ENCODE results near the gene CDH19. TPM values are rescaled to one million over a fixed set of nuclear protein-coding genes. Genes with fewer than 3 reads are reported as not detected.

CDH19 gene
- total RNA-seq, 3 donors from 2014 or later = 0.64 to 12.9 (median 0.98) TPM

DNA sequence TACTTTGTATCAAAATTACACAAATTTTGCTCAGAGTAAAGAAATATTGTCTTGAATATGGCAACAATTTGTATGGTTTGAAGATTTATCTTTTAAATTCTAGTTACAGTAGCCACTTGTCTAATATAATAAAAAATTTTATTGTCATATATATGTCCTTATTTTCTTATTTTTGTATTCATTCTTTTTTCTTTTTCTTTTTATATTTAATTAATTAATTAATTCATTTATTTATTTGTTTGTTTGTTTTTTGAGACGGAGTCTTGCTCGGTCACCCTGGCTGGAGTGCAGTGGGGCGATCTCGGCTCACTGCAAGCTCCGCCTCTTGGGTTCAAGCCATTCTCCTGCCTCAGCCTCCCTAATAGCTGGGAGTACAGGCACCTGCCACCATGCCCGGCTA lies 3.7 kb upstream of the CDH19 start:
- no peak overlapping the region for H3K27ac ChIP-seq
- H3K4me1 ChIP-seq = no peaks in the 10 kb centered on the region
- H3K4me3 ChIP-seq = no peak overlapping the region
- H3K9me3 ChIP-seq = no peaks in the 10 kb centered on the region
- no peaks in the 10 kb centered on the region for H3K36me3 ChIP-seq
- TF ChIP-seq CTCF (IDR thresholded peaks at IDR 0.05) = no peak
- no peak for TF ChIP-seq POLR2A (IDR thresholded peaks at IDR 0.05)
- intact Hi-C loops (cut with DNase I; ENCODE audit: low total_unique reads) = no loop called here
- DNase-seq (ENCODE audit: low spot score in 2 of 2) = no peak
- H3K27me3 ChIP-seq = no peaks in the 10 kb centered on the region

- no peaks in the 10 kb centered on the region for H3K4me1 ChIP-seq
- H3K36me3 ChIP-seq = peaks cover 5% of the 10 kb centered on the region
- DNase-seq (ENCODE audit: low spot score in 2 of 2) = no peak
- TF ChIP-seq POLR2A (IDR thresholded peaks at IDR 0.05) = no peak
- TF ChIP-seq POLR2AphosphoS5 (IDR thresholded peaks at IDR 0.05) = no peak
- TF ChIP-seq CTCF (IDR thresholded peaks at IDR 0.05) = no peak
- no peak overlapping the region for H3K27ac ChIP-seq
- no peak overlapping the region for H3K4me3 ChIP-seq
- no peaks in the 10 kb centered on the region for H3K27me3 ChIP-seq
- H3K9me3 ChIP-seq = no peaks in the 10 kb centered on the region
- intact Hi-C loops (cut with DNase I; ENCODE audit: low total_unique reads) = no loop called here
Observed at GRCh38 chr18:66601649-66602048, 2.2 kb downstream of the CDH19 start.

GRCh38 chr18:66599190-66599589 lies 4.7 kb downstream of the CDH19 start:
- H3K36me3 ChIP-seq = peaks cover 5% of the 10 kb centered on the region
- DNase-seq (ENCODE audit: low spot score in 2 of 2) = no peak
- TF ChIP-seq POLR2AphosphoS5 (IDR thresholded peaks at IDR 0.05) (no peak), CTCF (IDR thresholded peaks at IDR 0.05) (no peak), POLR2A (IDR thresholded peaks at IDR 0.05) (no peak)
- H3K4me1 ChIP-seq = no peaks in the 10 kb centered on the region
- H3K27me3 ChIP-seq = no peaks in the 10 kb centered on the region
- intact Hi-C loops (cut with DNase I; ENCODE audit: low total_unique reads) = no loop called here
- no peak overlapping the region for H3K4me3 ChIP-seq
- peaks cover 0 to 4% of the 10 kb centered on the region in 2 donors for H3K9me3 ChIP-seq
- H3K27ac ChIP-seq = no peak overlapping the region

- H3K27ac ChIP-seq = no peak overlapping the region
- H3K4me1 ChIP-seq = no peaks in the 10 kb centered on the region
- H3K36me3 ChIP-seq = peaks cover 5% of the 10 kb centered on the region
- no peak overlapping the region for H3K4me3 ChIP-seq
- no peaks in the 10 kb centered on the region for H3K9me3 ChIP-seq
- no peaks in the 10 kb centered on the region for H3K27me3 ChIP-seq
- DNase-seq (ENCODE audit: low spot score in 2 of 2) = no peak
- intact Hi-C loops (cut with DNase I; ENCODE audit: low total_unique reads) = loop anchor here (5.0 kb wide), 1 partner anchor 70 kb away; no protein-coding TSS in a partner anchor
- TF ChIP-seq POLR2A (IDR thresholded peaks at IDR 0.05) = no peak
- no peak for TF ChIP-seq POLR2AphosphoS5 (IDR thresholded peaks at IDR 0.05)
- no peak for TF ChIP-seq CTCF (IDR thresholded peaks at IDR 0.05)
Observed at GRCh38 chr18:66587430-66587829, 16.5 kb downstream of the CDH19 start.

DNA sequence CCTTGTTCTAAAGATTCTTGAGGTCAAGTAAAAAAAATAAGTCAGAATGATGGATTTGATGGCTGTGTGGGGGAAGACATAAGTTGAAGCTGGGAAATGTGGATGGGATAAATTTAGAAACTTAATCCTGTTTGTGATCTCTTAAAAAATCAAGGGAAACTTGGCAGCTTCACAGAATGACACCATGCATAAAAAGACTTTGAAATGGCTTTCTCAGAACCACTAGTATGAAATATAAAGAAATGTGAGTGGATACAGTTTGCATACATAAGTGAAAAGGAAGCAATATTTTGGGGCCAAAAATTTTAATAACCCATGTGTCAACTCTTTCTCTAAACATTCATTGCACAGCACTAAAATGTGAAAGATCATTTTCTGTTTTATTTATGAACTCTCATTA lies 21.7 kb downstream of the CDH19 start:
- no peak for DNase-seq (ENCODE audit: low spot score in 2 of 2)
- TF ChIP-seq CTCF (IDR thresholded peaks at IDR 0.05) (no peak), POLR2AphosphoS5 (IDR thresholded peaks at IDR 0.05) (no peak), POLR2A (IDR thresholded peaks at IDR 0.05) (no peak)
- Histone ChIP-seq H3K36me3 (peaks cover 5% of the 10 kb centered on the region), H3K9me3 (no peaks in the 10 kb centered on the region), H3K27me3 (no peaks in the 10 kb centered on the region), H3K27ac (no peak overlapping the region), H3K4me3 (no peak overlapping the region), H3K4me1 (no peaks in the 10 kb centered on the region)
- intact Hi-C loops (cut with DNase I; ENCODE audit: low total_unique reads) = no loop called here

Data from breast epithelium (tissue), 4 donors.